Keratinocyte (primary cell): ENCODE data around the gene GALNT13.

Experiments
- EZH2 ChIP-seq: IDR thresholded peaks from one replicate; pipeline ENCODE4 v1.6.1; 2012; ENCODE audit warnings: inconsistent platforms, mild to moderate bottlenecking, low read length, moderate library complexity
- TF ChIP-seq, protein P1 (sequence below), 3 experiments: IDR thresholded peaks in 1 of 3; conservative IDR thresholded peaks in 1 of 3; optimal IDR thresholded peaks in 1 of 3; 2 replicates in 2 of 3; 3 replicates in 1 of 3; pipeline versions ENCODE3 to v1.5.1; 2011; ENCODE audit warnings: low read length in 3 of 3, mild to moderate bottlenecking in 3 of 3, moderate library complexity in 2 of 3, control low read depth in 1 of 3, inconsistent platforms in 1 of 3; ENCODE audit not compliant: insufficient read depth in 2 of 3; ENCODE audit errors: extremely low read depth in 1 of 3

DNA sequence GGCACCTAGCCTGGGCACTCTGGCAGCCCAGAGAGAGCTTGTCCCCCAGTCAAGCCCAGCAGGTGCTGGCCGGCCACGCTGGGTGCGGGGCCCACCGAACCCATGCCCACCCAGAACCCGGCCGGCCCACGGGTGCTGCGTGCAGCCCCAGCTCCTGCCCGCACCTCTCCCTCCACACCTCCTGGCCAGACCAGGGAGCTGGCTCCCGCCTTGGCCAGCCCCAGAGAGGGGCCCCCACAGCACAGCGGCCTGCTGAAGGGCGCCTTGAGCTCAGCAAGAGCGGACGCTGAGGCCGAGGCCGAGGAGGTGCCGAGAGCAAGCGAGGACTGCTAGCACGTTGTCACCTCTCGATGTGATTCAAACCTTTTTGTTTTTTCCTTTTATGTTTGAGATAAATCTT, 419.8 kb downstream of the GALNT13 start:
- TF ChIP-seq, protein P1, sequence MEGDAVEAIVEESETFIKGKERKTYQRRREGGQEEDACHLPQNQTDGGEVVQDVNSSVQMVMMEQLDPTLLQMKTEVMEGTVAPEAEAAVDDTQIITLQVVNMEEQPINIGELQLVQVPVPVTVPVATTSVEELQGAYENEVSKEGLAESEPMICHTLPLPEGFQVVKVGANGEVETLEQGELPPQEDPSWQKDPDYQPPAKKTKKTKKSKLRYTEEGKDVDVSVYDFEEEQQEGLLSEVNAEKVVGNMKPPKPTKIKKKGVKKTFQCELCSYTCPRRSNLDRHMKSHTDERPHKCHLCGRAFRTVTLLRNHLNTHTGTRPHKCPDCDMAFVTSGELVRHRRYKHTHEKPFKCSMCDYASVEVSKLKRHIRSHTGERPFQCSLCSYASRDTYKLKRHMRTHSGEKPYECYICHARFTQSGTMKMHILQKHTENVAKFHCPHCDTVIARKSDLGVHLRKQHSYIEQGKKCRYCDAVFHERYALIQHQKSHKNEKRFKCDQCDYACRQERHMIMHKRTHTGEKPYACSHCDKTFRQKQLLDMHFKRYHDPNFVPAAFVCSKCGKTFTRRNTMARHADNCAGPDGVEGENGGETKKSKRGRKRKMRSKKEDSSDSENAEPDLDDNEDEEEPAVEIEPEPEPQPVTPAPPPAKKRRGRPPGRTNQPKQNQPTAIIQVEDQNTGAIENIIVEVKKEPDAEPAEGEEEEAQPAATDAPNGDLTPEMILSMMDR (optimal IDR thresholded peaks at IDR 0.05 in 1 of 3, IDR thresholded peaks at IDR 0.05 in 1 of 3, conservative IDR thresholded peaks at IDR 0.05 in 1 of 3; ENCODE audit: extremely low read depth in 1 of 3, insufficient read depth in 2 of 3, low read length in 3 of 3): no peak
- TF ChIP-seq EZH2: no peak
